Measurements from ENCODE around the gene PAIP2.
"Not testable (repeated sequence)": the region's sequence is repeated elsewhere in the genome, so short reads cannot be mapped to it uniquely, and the experiment has no call there.

The PAIP2 gene

GRCh38 chr5:139343476-139343875, 1.8 kb downstream of the PAIP2 start:
- no peaks in the 10 kb centered on the region for H3K27me3 ChIP-seq (ENCODE audit: insufficient read depth, poor library complexity, severe bottlenecking)
- no peak overlapping the region; the same call in 1 of the 2 replicates for H3K27ac ChIP-seq (replicated peaks)
- TF ChIP-seq, protein P1, sequence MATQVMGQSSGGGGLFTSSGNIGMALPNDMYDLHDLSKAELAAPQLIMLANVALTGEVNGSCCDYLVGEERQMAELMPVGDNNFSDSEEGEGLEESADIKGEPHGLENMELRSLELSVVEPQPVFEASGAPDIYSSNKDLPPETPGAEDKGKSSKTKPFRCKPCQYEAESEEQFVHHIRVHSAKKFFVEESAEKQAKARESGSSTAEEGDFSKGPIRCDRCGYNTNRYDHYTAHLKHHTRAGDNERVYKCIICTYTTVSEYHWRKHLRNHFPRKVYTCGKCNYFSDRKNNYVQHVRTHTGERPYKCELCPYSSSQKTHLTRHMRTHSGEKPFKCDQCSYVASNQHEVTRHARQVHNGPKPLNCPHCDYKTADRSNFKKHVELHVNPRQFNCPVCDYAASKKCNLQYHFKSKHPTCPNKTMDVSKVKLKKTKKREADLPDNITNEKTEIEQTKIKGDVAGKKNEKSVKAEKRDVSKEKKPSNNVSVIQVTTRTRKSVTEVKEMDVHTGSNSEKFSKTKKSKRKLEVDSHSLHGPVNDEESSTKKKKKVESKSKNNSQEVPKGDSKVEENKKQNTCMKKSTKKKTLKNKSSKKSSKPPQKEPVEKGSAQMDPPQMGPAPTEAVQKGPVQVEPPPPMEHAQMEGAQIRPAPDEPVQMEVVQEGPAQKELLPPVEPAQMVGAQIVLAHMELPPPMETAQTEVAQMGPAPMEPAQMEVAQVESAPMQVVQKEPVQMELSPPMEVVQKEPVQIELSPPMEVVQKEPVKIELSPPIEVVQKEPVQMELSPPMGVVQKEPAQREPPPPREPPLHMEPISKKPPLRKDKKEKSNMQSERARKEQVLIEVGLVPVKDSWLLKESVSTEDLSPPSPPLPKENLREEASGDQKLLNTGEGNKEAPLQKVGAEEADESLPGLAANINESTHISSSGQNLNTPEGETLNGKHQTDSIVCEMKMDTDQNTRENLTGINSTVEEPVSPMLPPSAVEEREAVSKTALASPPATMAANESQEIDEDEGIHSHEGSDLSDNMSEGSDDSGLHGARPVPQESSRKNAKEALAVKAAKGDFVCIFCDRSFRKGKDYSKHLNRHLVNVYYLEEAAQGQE (IDR thresholded peaks at IDR 0.05; ENCODE audit: insufficient replicate concordance, low read depth) = no peak
- TF ChIP-seq SPI1 (IDR thresholded peaks at IDR 0.05; ENCODE audit: borderline replicate concordance, low read depth) = no peak
- TF ChIP-seq, protein P2, sequence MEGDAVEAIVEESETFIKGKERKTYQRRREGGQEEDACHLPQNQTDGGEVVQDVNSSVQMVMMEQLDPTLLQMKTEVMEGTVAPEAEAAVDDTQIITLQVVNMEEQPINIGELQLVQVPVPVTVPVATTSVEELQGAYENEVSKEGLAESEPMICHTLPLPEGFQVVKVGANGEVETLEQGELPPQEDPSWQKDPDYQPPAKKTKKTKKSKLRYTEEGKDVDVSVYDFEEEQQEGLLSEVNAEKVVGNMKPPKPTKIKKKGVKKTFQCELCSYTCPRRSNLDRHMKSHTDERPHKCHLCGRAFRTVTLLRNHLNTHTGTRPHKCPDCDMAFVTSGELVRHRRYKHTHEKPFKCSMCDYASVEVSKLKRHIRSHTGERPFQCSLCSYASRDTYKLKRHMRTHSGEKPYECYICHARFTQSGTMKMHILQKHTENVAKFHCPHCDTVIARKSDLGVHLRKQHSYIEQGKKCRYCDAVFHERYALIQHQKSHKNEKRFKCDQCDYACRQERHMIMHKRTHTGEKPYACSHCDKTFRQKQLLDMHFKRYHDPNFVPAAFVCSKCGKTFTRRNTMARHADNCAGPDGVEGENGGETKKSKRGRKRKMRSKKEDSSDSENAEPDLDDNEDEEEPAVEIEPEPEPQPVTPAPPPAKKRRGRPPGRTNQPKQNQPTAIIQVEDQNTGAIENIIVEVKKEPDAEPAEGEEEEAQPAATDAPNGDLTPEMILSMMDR (IDR thresholded peaks at IDR 0.05; ENCODE audit: insufficient read depth, low read length) = no peak
- TF ChIP-seq POLR2AphosphoS5 (IDR thresholded peaks at IDR 0.05; ENCODE audit: low read depth) = no peak
- TF ChIP-seq GABPA (IDR thresholded peaks at IDR 0.05; ENCODE audit: low read depth) = no peak
- no peak overlapping the region for H3K4me3 ChIP-seq (replicated peaks; ENCODE audit: insufficient read depth, low read length)
- no peak for DNase-seq (ENCODE audit: low read depth in 1 of 2, low spot score in 1 of 2)

DNA sequence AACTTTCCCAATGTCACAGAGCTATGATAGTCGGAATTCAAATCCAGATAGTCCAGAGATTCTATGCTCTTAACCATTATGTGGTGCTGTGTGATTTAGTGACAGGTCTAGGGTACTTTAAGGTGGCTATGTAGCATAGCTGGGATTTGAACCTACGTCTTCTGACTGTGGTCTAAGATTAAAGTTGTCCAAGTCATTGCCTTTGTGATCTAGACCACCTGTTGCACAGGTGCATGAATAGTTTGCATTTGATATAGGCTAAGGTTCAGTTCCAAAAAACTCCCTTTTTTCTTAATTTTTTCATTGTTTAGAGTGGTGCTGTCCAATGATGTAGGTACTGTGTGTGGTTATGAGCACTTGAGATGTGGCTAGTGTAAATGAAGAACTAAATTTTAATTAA, 2.5 kb downstream of the PAIP2 start:
- DNase-seq (ENCODE audit: low read depth in 1 of 2, low spot score in 1 of 2) = no peak
- H3K4me3 ChIP-seq (replicated peaks; ENCODE audit: insufficient read depth, low read length) = no peak overlapping the region
- TF ChIP-seq, protein P1 (IDR thresholded peaks at IDR 0.05; ENCODE audit: insufficient replicate concordance, low read depth) = no peak
- TF ChIP-seq GABPA (IDR thresholded peaks at IDR 0.05; ENCODE audit: low read depth) (no peak), POLR2AphosphoS5 (IDR thresholded peaks at IDR 0.05; ENCODE audit: low read depth) (no peak), SPI1 (IDR thresholded peaks at IDR 0.05; ENCODE audit: borderline replicate concordance, low read depth) (no peak)
- TF ChIP-seq, protein P2 (IDR thresholded peaks at IDR 0.05; ENCODE audit: insufficient read depth, low read length) = no peak
- H3K27ac ChIP-seq (replicated peaks) = no peak overlapping the region
- no peaks in the 10 kb centered on the region for H3K27me3 ChIP-seq (ENCODE audit: insufficient read depth, poor library complexity, severe bottlenecking)

DNA sequence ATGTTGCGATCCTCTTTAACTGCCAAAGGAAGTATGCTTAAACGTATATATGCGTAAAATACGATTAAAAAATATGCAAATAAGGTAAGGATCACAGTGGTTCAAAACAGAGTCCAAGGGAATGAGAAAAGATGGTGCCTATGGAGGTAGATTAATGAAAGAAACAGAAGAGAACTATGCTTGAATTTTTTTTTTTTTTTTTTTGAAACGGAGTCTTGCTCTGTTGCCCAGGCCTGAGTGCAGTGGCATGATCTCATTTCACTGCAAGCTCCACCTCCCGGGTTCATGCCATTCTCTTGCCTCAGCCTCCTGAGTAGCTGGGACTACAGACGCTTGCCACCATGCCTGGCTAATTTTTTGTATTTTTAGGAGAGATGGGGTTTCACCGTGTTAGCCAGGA, 3.8 kb downstream of the PAIP2 start:
- DNase-seq (ENCODE audit: low read depth in 1 of 2, low spot score in 1 of 2); H3K4me3 ChIP-seq (replicated peaks; ENCODE audit: insufficient read depth, low read length); H3K27ac ChIP-seq (replicated peaks); H3K27me3 ChIP-seq (ENCODE audit: insufficient read depth, poor library complexity, severe bottlenecking): not testable (repeated sequence)

DNA sequence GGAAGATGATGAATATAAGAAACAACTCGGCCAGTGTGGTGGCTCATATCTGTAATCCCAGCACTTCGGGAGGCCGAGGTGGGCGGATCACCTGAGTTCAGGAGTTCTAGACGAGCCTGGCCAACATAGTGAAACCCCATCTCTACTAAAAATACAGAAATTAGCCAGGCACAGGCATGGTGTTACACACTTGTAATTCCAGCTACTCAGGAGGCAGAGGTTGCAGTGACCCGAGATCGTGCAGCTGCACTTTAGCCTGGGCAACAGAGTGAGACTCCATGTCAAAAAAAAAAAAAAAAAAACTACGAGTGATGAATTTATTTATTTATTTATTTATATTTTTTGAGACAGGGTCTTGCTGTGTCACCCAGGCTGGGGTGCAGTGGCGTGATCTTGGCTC, 6.2 kb downstream of the PAIP2 start:
- not testable (repeated sequence) for H3K27me3 ChIP-seq (ENCODE audit: insufficient read depth, poor library complexity, severe bottlenecking); H3K27ac ChIP-seq (replicated peaks); DNase-seq (ENCODE audit: low read depth in 1 of 2, low spot score in 1 of 2); H3K4me3 ChIP-seq (replicated peaks; ENCODE audit: insufficient read depth, low read length)

DNA sequence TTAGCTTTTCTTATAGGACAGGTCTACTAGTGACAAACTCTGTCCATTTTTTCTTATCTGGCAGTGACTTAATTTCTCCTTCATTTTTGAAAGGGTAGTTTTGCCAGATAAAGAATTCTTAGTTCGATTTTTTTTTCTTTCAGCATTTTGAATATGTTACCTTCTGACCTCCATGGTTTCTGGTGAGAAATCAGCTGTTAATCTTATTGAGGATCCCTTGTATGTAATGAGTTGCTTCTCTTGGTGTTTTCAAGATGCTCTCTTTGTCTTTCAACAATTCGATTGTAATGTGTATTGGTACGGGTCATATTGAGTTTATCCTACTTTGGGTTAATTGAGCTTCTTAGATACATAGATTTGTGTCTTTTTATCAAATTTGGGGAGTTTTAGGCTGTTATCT, 12.5 kb downstream of the PAIP2 start:
- TF ChIP-seq SPI1 (IDR thresholded peaks at IDR 0.05; ENCODE audit: borderline replicate concordance, low read depth) (no peak), GABPA (IDR thresholded peaks at IDR 0.05; ENCODE audit: low read depth) (no peak), POLR2AphosphoS5 (IDR thresholded peaks at IDR 0.05; ENCODE audit: low read depth) (no peak)
- TF ChIP-seq, protein P2 (IDR thresholded peaks at IDR 0.05; ENCODE audit: insufficient read depth, low read length) = no peak
- TF ChIP-seq, protein P1 (IDR thresholded peaks at IDR 0.05; ENCODE audit: insufficient replicate concordance, low read depth) = no peak
- Histone ChIP-seq H3K27me3 (ENCODE audit: insufficient read depth, poor library complexity, severe bottlenecking) (no peaks in the 10 kb centered on the region), H3K4me3 (replicated peaks; ENCODE audit: insufficient read depth, low read length) (no peak overlapping the region), H3K27ac (replicated peaks) (no peak overlapping the region)
- DNase-seq (ENCODE audit: low read depth in 1 of 2, low spot score in 1 of 2) = no peak

- not testable (repeated sequence) for H3K27me3 ChIP-seq (ENCODE audit: insufficient read depth, poor library complexity, severe bottlenecking)
These were observed 14.2 kb downstream of the PAIP2 start for GRCh38 chr5:139355900-139356299.

More at GRCh38 chr5:139355900-139356299, 14.2 kb downstream of the PAIP2 start:
- not testable (repeated sequence) for H3K4me3 ChIP-seq (replicated peaks; ENCODE audit: insufficient read depth, low read length); H3K27ac ChIP-seq (replicated peaks); DNase-seq (ENCODE audit: low read depth in 1 of 2, low spot score in 1 of 2)
